Adrenal gland (tissue), 5 donors: ENCODE measurements around the gene ILF2.

Experiments used
- POLR2A ChIP-seq, 2 donors: fragments of 450-650 bp; IDR thresholded peaks; one replicate each; pipeline ENCODE4 v1.6.1; 2017; ENCODE audit warnings: antibody characterized with exemption in 2 of 2, mild to moderate bottlenecking in 2 of 2, moderate library complexity in 1 of 2
- TF ChIP-seq, protein P1 (sequence below), 6 experiments: fragments of 450-650 bp in 4 of 6; fragments of 200-600 bp in 2 of 6; sonication (generic) in 1 of 6; IDR thresholded peaks; 1 replicate in 5 of 6; 2 replicates in 1 of 6; pipeline versions ENCODE4 v1.5.1 to v1.8.0; 2016 to 2021; ENCODE audit warnings: antibody characterized with exemption in 6 of 6, mild to moderate bottlenecking in 2 of 6, moderate library complexity in 1 of 6
- donor health status: DM: no; HTN: no; CAD: no.

DNA sequence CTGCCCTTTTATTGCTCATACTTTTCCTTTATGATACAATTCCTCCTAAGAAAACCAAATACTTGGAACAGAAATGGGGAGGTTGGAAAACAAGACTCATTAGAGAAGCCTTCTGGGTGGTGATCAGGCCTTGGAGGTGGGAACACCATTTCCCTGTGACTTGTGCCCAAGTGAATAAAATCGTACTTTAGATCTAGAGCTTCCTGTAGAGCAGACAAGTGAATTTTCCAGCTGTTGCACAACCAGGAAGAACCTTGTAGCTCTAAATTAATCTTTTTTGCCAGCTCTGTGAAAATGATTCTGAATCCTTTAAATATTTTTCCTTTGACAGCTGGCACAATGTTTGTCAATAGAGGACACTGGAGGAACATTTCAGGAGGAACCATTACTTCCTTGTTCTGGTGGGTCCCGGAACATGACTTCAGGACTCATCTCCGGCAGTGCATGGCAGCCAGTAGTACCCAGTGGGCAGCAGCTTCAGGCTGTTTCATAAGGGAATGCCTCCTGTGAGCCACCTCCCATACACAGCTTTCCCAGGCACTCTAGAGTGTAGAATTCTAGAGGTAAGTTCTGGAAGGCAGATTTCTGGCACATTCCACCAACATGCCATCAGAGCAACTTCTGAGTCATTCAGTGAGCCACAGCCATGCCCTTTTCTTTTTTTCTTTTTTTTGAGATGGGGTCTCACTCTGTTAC is 17.8 kb downstream of the ILF2 start:
- TF ChIP-seq POLR2A (IDR thresholded peaks at IDR 0.05) = no peak
- TF ChIP-seq, protein P1, sequence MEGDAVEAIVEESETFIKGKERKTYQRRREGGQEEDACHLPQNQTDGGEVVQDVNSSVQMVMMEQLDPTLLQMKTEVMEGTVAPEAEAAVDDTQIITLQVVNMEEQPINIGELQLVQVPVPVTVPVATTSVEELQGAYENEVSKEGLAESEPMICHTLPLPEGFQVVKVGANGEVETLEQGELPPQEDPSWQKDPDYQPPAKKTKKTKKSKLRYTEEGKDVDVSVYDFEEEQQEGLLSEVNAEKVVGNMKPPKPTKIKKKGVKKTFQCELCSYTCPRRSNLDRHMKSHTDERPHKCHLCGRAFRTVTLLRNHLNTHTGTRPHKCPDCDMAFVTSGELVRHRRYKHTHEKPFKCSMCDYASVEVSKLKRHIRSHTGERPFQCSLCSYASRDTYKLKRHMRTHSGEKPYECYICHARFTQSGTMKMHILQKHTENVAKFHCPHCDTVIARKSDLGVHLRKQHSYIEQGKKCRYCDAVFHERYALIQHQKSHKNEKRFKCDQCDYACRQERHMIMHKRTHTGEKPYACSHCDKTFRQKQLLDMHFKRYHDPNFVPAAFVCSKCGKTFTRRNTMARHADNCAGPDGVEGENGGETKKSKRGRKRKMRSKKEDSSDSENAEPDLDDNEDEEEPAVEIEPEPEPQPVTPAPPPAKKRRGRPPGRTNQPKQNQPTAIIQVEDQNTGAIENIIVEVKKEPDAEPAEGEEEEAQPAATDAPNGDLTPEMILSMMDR (IDR thresholded peaks at IDR 0.05) = no peak
